Hepatocyte (in vitro differentiated cells): ENCODE data around the gene TSPYL4. TPM values are rescaled to one million over a fixed set of nuclear protein-coding genes. Genes with fewer than 3 reads are reported as not detected.

Experiments
- DNase-seq: peaks from one replicate; pipeline ENCODE4 v3.0.0-alpha.2; 2016; ENCODE audit warnings: low spot score
- H2AFZ ChIP-seq: fragments of 200-600 bp; sonication (generic); 2 replicates; pipeline ENCODE4 v1.6.0; 2016; ENCODE audit warnings: antibody characterized with exemption, mild to moderate bottlenecking
- H3K27ac ChIP-seq: fragments of 200-600 bp; sonication (generic); 2 replicates; pipeline ENCODE4 v1.5.1; 2016; ENCODE audit warnings: mild to moderate bottlenecking
- H3K27me3 ChIP-seq: fragments of 200-600 bp; sonication (generic); 2 replicates; pipeline ENCODE4 v1.6.1; 2016
- H3K36me3 ChIP-seq: fragments of 200-600 bp; sonication (generic); replicated peaks from 2 replicates; pipeline ENCODE4 v1.5.1; 2016; ENCODE audit warnings: low read depth; ENCODE audit not compliant: insufficient read depth
- H3K4me1 ChIP-seq: fragments of 200-600 bp; sonication (generic); 2 replicates; pipeline ENCODE4 v1.5.1; 2016; ENCODE audit warnings: mild to moderate bottlenecking, moderate library complexity; ENCODE audit not compliant: insufficient read depth
- H3K4me2 ChIP-seq: fragments of 200-600 bp; sonication (generic); 2 replicates; pipeline ENCODE4 v1.6.0; 2016
- H3K4me3 ChIP-seq: fragments of 200-600 bp; sonication (generic); 2 replicates; pipeline ENCODE4 v1.5.1; 2016; ENCODE audit warnings: mild to moderate bottlenecking
- H3K79me2 ChIP-seq: fragments of 200-600 bp; sonication (generic); 2 replicates; pipeline ENCODE4 v1.6.0; 2017; ENCODE audit warnings: mild to moderate bottlenecking
- H3K9me2 ChIP-seq: fragments of 200-600 bp; sonication (generic); replicated peaks from 2 replicates; pipeline ENCODE4 v1.6.0; 2017; ENCODE audit warnings: mild to moderate bottlenecking; ENCODE audit not compliant: insufficient read depth
- H3K9me3 ChIP-seq: fragments of 200-600 bp; sonication (generic); 2 replicates; pipeline ENCODE4 v1.5.1; 2016; ENCODE audit warnings: low read depth, mild to moderate bottlenecking
- H4K20me1 ChIP-seq: fragments of 200-600 bp; sonication (generic); 2 replicates; pipeline ENCODE4 v1.6.0; 2016; ENCODE audit warnings: mild to moderate bottlenecking; ENCODE audit not compliant: insufficient read depth, poor library complexity, severe bottlenecking
- CTCF ChIP-seq: fragments of 200-600 bp; sonication (generic); IDR thresholded peaks from 2 replicates; pipeline ENCODE4 v1.5.1; 2016; ENCODE audit warnings: antibody characterized with exemption, mild to moderate bottlenecking; ENCODE audit not compliant: poor library complexity
- EZH2 ChIP-seq: fragments of 200-600 bp; sonication (generic); IDR thresholded peaks from 2 replicates; pipeline ENCODE4 v1.6.1; 2016; ENCODE audit warnings: antibody characterized with exemption, mild to moderate bottlenecking, borderline replicate concordance
- EZH2phosphoT487 ChIP-seq: fragments of 200-600 bp; sonication (generic); IDR thresholded peaks from one replicate; pipeline ENCODE4 v1.6.1; 2018; ENCODE audit warnings: antibody characterized with exemption, mild to moderate bottlenecking, low read depth, moderate library complexity; ENCODE audit not compliant: unreplicated experiment, severe bottlenecking
- WGBS: methylation state at CpG from one replicate; pipeline ENCODE4 v1.1.6; 2016; ENCODE audit warnings: low lambda C conversion rate; ENCODE audit errors: missing lambda C conversion rate; 5-methylcytosine and 5-hydroxymethylcytosine counted together
- polyA plus RNA-seq: library from polyadenylated mRNA; unstranded; fragments of >200 nt; fragmentation: Nextera tagmentation; extraction: Ambion mirVana; gene quantifications from 2 replicates; pipeline ENCODE4 v1.2.1, GENCODE V29; 2016
- total RNA-seq: library from RNA; depleted of rRNA; stranded (reverse); fragments of >200 nt; gene quantifications from 2 replicates; pipeline ENCODE4 v1.2.3, GENCODE V29; 2014

Gene TSPYL4
- total and polyA plus RNA-seq, 2 experiments from 2014 or later, result 11.9 to 25.3 TPM

GRCh38 chr6:116214681-116215080 lies 39.2 kb downstream of the TSPYL4 start:
- DNase-seq, result no peak
- 88% methylated on average over 1 of the region's 1 CpG for WGBS
- no peaks in the 10 kb centered on the region for H3K36me3 ChIP-seq
- TF ChIP-seq CTCF, result no peak
- TF ChIP-seq EZH2phosphoT487, result no peak
- TF ChIP-seq EZH2, result no peak
- H3K79me2 ChIP-seq, result no peaks in the 10 kb centered on the region
- H2AFZ ChIP-seq, result no peak overlapping the region
- no peaks in the 10 kb centered on the region for H3K9me3 ChIP-seq
- H3K4me2 ChIP-seq, result no peak overlapping the region
- no peak overlapping the region for H3K4me3 ChIP-seq
- no peaks in the 10 kb centered on the region for H3K9me2 ChIP-seq
- H3K27ac ChIP-seq, result no peak overlapping the region
- no peaks in the 10 kb centered on the region for H3K4me1 ChIP-seq
- no peaks in the 10 kb centered on the region for H3K27me3 ChIP-seq
- no peaks in the 10 kb centered on the region for H4K20me1 ChIP-seq

GRCh38 chr6:116210750-116211425 lies 43.0 kb downstream of the TSPYL4 start:
- Histone ChIP-seq H3K9me3 (no peaks in the 10 kb centered on the region), H3K9me2 (no peaks in the 10 kb centered on the region)

GRCh38 chr6:116210316-116210715 lies 43.6 kb downstream of the TSPYL4 start:
- H3K27ac ChIP-seq, result no peak overlapping the region
- H3K27me3 ChIP-seq, result no peaks in the 10 kb centered on the region
- no peaks in the 10 kb centered on the region for H3K36me3 ChIP-seq
- H2AFZ ChIP-seq, result no peak overlapping the region
- H3K79me2 ChIP-seq, result no peaks in the 10 kb centered on the region
- WGBS, result 97% methylated on average over 5 of the region's 5 CpGs
- no peaks in the 10 kb centered on the region for H4K20me1 ChIP-seq
- no peaks in the 10 kb centered on the region for H3K9me3 ChIP-seq
- TF ChIP-seq EZH2, result no peak
- TF ChIP-seq EZH2phosphoT487, result no peak
- no peak for TF ChIP-seq CTCF
- no peak overlapping the region for H3K4me2 ChIP-seq
- no peak overlapping the region for H3K4me3 ChIP-seq
- H3K9me2 ChIP-seq, result no peaks in the 10 kb centered on the region
- H3K4me1 ChIP-seq, result no peaks in the 10 kb centered on the region
- no peak for DNase-seq

More at GRCh38 chr6:116210750-116211425, 43.0 kb downstream of the TSPYL4 start:
- 58% methylated on average over 3 of the region's 3 CpGs for WGBS
- Histone ChIP-seq H3K4me1 (no peaks in the 10 kb centered on the region), H3K36me3 (no peaks in the 10 kb centered on the region), H2AFZ (no peak overlapping the region), H3K4me3 (no peak overlapping the region), H3K4me2 (no peak overlapping the region), H3K79me2 (no peaks in the 10 kb centered on the region), H3K27me3 (no peaks in the 10 kb centered on the region), H4K20me1 (no peaks in the 10 kb centered on the region), H3K27ac (no peak overlapping the region)
- TF ChIP-seq EZH2phosphoT487 (no peak), EZH2 (no peak), CTCF (no peak)
- DNase-seq, result no peak
